ENCODE data around the gene L3HYPDH.
A peak's percentile ranks its signal among the peaks of the same experiment; 100 is the strongest.

The L3HYPDH gene

DNA sequence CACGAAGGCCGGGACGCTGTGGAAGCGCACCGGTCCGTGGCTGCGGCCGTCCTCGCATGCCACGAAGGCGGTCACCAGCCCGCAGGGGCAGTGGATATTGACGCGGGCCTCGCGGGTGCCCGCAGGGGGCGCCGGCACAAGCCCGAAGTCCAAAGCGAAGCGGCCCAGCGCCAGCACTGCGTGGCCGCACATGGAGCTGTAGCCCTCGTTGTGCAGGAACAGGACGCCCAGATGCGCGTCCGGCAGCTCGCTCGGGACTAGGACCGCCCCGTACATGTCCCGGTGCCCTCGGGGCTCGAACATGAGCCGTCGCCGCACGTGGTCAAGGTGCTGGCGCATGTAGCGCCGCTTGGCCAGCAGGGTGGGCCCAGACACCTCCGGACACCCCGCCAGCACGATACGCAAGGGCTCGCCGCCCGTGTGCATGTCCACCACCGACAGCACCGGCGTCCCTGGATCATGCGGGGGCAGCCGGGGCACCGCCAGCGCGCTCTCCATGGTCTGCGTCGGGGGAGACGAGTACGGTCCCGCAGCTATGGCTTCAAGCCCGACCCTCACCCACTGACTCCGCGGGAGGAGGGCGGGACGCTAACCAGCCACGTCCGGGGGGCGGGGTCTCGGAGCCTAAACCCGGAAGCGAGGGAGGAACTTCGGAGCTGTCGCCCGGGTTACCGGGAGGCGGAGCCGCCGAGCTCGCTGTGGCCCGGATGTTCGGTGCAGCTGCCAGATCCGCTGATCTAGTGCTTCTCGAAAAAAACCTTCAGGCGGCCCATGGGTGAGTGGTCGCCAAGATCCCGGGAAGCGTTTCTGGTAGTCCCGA, at the start of gene L3HYPDH, which contains the start of gene JKAMP:
TSS of gene L3HYPDH (minus strand) at position 590 of the 820 bp plus-strand sequence. CDS start at position 498, 92 bp downstream.
TSS of gene JKAMP (plus strand) at position 699 of the 820 bp plus-strand sequence. CDS start at position 772, 73 bp downstream.
- peak; percentile 90 for DNase-seq (ENCODE audit: low read depth in 2 of 2)

DNA sequence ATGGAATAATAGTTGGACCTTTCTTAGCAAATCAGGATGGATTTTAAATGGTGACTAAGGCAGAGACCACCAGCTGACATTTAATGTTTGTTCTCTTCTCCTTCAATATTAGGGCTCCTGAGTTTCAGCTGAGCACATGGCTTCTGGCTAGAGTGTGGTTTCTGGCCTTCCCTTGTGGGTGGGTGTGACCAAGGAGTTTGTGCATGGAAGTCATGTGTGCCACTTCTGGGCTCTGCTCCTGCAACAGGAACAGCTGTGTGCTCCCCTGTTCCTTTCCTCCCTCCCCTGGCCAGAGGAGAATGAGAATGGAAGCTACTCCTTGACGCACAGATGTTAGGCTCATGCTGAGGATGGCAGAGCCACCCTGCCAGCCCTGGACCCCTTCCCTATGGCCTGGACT, 48.2 kb upstream of the L3HYPDH start:
- no peak for DNase-seq (ENCODE audit: low read depth in 2 of 2)

DNA sequence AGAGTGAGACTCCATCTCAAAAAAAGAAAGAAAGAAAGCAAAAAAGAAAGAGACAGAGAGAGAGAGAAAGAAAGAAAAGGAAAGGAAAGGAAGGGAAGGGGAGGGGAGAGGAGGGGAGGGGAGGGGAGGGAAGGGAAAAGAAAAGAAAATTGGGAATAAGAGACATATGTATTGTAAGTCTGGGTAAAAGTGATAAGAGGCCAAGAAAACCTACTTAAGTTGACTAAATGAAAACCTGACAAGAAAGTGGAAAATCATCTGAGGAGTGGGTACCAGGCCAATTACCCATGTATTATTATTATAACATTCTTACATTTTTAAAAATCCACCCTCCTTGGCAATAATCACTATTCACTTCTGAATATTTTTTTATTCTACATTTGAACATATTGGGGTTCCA, 46.1 kb upstream of the L3HYPDH start:
- DNase-seq (ENCODE audit: low read depth in 2 of 2): no peak

DNA sequence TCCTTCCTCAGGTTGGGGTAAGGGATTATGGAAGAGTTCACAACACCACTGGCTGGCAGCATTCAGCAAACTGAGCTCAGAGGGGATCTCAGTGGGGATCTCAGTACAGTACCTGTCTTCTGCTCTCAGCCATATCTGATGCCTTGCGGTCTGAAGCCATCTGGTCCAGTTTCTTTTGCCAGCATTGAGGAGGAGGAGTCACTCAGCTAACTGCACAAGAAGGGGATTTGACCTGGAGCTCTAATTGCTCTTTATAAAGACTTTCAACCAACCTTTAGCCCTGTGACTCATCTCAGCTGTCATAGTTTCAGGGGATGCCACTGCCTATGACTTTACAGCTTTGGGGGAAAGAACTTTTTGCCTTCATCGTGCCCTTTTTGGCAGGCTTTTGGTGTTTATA, 45.0 kb upstream of the L3HYPDH start:
- DNase-seq (ENCODE audit: low read depth in 2 of 2): no peak

DNA sequence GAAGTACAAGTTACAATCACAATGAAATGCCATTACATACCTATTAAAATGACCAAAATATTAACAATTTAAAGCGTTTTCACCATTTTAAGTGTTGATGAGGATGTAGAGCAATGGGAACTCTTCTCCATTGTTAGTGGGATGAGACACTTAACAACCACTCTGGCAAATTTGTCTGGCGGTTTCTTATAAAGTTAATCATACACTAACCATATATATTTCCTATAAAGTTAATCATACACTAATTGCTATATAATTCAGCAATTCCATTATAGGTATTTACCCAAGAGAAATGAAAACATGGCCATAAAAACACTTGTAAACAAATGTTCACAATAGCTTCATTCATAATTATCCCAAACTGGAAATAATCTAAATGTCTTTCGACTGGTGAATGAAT, 36.0 kb upstream of the L3HYPDH start:
- no peak for DNase-seq (ENCODE audit: low read depth in 2 of 2)

DNA sequence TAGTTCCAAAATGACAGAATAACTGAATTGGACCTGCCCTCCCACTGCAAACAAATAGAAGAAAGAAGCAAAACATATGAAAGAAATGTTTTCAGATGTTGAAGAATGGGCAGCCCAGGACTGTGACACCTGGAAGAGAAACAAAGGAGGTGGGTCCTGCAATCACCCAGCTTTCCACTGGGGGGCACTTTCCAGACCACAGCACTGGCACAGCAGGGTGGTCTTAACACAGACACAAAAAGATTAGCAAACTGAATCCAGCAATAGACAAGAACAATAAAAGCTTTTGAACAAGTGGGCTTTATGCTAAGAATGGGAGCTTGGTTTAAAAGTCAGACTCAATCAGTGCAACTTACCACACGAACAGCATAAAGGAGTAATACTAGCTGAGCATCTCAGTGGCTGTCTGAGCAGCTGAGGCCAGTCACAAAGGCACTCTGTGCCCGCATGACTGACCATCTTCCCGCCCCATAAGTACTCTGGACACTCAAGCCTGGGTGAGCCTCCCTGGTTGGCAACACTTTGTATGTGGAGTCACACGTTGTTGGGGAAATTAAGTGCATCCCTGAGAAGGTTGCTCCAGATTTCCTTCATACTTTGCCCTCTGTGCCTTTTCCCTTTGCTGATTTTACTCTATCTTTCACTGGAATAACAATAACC, 27.8 kb upstream of the L3HYPDH start:
- no peak for DNase-seq (ENCODE audit: low read depth in 2 of 2)

DNA sequence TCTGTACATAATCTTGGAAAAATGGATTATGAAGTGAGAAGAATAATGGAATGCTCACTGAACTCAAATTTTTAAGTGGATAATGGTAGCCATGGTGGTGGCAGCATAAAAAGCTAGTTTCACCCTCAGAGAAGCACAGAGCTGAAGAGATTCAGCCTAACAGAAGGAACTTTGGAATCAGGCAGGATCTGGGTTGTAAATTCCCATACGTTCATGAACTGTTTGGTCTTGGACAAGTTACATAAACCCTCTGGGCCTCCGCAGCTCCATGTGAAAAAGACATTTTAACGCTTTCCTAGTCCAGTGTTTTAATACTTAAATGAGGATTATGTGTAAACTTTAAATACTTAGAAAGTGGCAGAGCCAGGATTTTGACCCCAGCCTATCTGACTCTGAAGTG, 26.8 kb upstream of the L3HYPDH start:
- DNase-seq (ENCODE audit: low read depth in 2 of 2): no peak

DNA sequence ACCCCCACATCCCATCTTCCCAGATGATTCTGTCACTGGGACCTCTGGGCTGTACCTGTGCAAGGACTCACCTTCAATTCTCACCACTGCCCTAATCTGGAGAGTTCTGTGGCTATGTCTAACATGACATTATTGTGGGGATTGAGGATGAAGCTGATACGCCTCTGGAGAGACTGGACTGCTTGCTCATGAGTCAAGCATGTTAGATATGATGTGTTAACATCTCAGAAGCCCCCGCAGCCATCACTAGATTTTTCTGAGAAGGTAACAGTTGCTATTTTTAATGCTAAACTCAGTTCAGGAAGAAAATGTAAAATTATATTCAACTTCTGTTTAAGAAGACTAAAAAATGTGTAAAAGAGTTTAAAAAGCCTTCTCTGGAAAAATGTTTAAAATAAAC, 25.8 kb upstream of the L3HYPDH start:
- DNase-seq (ENCODE audit: low read depth in 2 of 2): no peak

DNA sequence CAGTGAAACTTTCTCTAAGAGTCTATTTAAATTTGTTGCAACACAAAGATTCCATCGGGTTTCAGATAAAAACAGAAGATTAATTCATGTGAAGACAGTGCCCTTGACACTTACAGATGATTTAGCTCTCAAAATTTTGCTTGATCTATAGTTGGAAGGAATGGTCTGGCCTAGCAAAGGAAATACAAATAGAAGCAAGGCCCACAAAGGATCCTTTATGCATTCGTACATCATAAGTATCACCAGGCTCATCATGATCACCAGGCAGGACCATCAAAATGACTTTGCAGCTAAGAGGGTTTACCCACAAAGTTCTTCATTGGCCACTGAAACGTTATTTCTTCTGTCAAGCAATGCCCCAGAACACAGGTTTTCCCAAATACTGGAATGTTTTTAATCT, 24.9 kb upstream of the L3HYPDH start:
- DNase-seq (ENCODE audit: low read depth in 2 of 2): no peak

DNA sequence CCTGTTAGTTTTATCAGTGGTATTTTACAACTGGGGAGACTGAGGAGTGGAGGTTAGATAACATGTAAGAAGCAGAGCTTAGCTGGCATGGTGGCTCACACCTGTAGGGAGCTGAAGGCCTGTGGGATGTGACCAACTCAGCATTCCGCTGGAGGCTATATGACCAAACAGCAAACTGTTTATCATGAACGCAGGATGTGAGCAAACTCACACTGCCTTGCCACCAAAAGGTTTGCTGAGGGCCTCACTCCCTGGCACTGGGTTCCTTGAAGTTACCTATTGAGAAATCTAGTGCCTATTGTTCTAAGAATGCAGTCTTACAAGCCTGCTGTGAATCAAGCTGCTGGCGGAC, 23.5 kb upstream of the L3HYPDH start:
- no peak for DNase-seq (ENCODE audit: low read depth in 2 of 2)

DNA sequence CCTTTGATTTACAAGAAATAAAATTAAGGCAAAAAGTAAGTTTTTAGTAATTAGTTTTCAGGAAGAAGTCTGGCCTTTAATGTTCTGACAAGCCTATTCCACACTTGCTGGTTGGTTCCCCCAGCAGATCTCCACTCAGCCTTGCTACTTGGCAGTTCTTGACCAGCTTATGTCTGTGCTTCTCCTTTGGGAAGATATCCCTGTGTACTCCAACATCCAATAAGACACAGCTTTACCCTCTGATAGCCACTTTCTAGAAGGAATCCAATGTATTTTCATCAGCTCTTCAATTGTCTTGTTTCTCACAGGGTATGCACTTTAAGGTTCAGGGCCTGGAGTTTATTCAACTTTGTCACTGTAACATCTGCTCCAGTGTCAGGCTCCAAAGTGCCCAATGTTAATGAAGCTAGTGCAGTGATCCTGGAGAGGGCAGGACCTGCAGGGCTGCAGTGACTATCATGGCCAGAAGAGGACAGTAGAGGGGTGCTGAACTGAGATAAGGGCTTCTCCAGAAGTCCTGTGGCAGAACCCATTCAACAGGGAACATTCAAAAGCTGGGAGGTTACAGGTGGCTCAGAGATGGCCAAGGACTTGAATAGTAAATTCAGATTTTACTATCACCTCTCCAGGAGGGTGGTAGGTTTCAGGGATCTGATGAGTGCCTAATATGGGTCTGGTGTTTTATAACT, 23.0 kb upstream of the L3HYPDH start:
- peak in 1 of 2 experiments; percentile 10 for DNase-seq (ENCODE audit: low read depth in 2 of 2)

DNA sequence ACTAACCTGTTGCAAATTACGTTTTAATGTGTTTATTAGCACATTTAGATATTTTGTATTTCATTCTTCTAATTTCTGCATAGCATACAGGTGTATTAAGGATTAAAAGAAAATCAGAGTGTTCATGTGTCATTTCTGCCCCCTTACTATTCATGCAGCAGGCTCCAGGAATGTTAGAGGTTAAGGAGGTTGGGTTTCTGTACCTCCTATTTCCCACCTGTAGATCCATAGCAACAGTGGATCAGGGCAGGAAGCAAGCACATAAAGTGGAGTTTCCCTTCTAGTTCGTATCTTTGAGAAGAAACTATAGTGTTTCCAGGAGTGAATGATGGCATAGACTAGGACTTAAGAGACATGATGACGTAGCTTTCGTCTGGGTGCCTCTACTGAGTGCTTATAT, 19.0 kb upstream of the L3HYPDH start:
- DNase-seq (ENCODE audit: low read depth in 2 of 2): no peak

DNA sequence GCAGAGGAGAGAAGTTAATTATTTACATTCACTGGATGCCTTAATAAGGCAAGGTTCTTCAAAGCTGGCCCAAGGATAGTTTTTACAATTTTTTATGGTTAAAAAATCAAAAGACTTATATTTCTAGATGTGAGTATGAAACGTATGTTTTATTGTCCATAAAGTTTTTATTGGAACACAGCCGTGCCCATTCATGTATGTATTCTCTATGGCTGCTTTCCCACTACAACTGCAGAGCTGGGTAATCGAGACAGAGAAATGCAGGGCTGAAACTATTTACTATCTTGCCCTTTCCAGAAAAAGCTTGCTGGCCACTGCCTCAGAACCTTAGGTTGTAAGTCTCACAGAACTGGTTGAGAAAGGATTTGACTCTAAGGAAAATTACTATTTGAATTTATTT, 16.5 kb upstream of the L3HYPDH start:
- no peak for DNase-seq (ENCODE audit: low read depth in 2 of 2)

DNA sequence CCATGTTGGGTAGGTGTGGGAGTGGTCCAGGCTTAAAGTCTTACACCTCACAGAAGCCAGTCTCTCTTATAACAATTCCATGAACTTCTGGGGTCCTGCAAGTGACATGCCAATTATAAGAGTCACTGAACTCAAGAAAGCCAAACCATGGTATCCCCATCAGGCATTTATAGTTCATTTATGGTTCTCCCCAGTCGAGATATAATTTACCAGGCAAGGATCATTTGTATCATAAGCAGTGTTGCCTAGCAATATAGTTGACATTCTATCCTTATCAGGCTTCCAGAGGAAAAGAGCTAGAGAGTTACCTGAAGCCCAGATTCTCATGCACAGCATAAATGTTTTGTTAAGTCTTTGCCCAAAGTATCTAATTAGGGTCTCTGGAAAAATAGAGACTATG, 8.2 kb upstream of the L3HYPDH start:
- DNase-seq (ENCODE audit: low read depth in 2 of 2): no peak

DNA sequence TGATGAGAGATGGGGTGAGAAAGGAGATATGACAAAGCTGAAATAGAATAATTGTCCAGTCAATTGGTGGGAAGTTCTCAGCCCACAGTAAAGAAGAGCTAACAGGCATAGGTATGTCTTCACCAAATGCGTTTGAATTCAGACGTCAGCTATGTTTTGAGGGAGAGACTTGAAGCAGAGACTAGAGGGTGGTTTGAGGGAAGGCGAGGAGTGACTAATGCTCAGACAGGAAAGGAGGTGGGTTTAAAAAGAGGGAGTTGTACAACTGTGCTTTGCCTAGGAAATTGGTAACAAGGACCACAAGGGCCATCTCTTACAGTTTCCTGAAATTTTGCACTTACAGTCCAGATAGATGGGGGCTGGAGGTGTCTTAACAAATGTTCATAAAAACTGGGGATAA, 6.5 kb upstream of the L3HYPDH start:
- no peak for DNase-seq (ENCODE audit: low read depth in 2 of 2)

DNA sequence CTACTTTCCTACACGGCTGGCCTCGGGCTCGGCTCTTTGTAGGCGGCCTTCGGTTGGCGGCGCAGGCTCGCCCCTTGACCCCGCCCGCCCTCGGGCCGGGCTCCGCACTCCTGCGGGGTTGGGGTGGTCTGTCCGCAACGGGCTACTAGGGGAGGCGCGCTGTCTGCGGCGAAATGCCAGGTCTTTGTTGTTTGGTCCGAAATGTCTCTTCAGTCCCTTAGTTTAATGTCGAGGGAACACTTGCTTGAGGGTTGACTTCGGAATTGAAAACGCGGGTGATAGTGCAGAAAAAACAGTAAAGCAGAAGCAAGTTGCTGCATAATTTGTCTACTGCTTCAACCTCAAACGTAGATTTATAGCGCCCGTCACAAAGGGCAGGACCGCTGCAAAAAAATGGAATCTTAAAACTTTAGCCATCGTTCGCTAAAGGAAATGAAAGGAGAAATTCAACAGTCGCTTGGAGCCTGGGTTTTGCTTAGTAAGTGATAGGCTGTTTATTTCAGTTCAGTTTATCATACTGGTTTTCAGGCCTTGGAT, 499 bp upstream of the L3HYPDH start:
- DNase-seq (ENCODE audit: low read depth in 2 of 2): no peak

DNA sequence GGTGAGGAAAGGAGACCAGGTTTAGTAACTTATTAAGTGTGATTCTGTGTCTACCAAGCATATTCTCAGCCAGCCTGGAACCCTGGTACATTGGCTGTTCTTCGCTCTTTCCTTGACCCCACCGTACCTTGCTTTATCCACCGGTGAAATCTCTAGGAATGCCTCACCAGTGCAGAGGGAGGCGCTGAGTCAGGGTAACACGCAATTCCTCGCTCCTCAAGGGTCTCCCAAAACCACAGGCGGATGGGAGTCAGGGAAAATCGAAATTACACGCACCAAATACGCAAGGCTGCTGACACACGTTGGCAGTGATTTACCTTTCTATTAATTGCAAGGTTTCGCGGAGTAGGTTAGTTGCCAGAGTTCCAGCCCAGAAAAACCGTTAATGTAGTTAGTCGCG, 845 bp downstream of the L3HYPDH start:
- peak; percentile 47 to 50 for DNase-seq (ENCODE audit: low read depth in 2 of 2)

DNA sequence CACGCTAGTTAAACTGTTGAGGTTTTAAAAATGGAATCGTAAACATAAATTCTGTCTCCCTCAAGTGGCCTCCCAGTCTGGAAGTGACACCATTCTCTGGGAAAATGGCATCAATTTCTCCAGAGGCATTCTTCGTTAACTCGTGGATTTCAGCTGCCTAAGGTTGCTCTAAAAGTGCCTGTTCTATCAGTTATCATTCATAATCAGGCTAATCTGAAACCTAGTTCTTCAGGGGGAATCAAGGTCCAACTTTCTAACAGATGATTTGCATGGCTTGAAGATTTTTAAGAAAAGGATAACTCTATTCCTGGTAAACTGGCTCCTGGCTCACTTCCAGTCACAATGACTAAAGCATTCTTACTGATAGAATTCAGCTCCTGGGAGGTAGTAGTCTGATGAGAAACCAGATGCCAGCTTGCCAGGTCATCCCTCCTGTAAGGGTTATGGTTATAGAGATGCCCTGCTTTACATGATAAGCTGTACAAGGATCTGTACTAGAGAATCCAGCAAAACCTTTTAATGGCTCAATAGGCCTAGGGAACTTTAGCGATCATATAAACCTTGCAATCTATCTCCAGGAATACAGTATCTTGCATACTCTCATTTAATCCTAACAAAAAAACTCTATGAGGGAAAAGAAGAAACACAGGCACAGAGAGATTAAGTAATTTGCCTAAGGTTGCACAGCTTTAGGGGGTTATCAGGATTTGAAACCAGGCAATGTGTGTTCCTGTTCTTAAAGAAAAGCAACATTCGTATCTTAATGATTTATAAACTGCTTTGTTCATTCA, 1.5 kb downstream of the L3HYPDH start:
- peak; percentile 84 to 85 for DNase-seq (ENCODE audit: low read depth in 2 of 2)

DNA sequence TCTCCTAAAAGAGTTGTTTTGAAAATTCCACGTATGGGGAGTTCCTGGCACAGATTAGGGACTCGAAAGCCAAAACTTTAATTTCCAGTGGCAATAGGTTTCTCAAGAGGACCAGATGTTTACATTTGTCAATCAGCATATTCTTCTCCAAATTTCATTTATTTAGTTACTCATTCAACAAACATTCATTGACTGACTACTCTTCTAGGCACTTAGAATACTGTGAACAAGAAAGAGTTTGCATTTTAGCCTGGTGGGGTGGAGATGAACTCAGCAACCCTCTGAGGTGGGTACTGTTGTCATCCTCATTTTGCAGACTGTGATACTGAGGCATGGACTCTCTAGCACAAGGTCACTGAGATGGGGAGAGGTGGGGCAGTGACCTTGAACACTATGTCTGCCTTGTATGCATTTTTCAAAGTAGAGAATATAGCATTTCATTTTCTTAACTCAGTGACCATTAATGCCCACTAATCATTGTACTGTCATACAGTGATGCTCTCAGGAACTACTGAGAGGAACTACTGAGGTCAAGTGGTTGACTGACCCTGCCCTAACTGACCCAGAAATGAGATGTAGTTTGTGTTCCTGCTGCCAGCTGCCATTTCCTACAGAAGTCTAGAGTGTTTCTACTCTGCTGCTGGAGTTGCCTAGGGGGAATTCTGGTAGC, 2.2 kb downstream of the L3HYPDH start:
- DNase-seq (ENCODE audit: low read depth in 2 of 2): peak; percentile 69 to 72

DNA sequence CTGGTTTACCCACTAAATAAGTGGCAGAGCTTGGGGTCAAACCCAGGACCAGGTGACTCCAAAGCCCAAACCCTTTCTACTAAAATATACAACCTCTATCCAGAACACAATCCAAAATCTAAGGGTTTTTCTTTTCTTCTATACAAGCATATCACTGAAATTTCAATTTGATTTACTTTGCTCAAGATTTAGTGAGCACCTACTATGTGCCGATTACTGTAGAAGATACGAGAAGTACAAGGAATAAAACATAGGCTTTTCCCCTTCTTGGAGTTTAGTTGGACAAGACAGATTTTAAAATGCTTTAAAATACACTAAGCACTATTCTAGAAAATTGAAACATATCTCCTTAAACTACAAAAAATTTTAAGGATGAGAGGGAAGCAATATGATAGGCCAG, 2.8 kb downstream of the L3HYPDH start:
- no peak for DNase-seq (ENCODE audit: low read depth in 2 of 2)

DNA sequence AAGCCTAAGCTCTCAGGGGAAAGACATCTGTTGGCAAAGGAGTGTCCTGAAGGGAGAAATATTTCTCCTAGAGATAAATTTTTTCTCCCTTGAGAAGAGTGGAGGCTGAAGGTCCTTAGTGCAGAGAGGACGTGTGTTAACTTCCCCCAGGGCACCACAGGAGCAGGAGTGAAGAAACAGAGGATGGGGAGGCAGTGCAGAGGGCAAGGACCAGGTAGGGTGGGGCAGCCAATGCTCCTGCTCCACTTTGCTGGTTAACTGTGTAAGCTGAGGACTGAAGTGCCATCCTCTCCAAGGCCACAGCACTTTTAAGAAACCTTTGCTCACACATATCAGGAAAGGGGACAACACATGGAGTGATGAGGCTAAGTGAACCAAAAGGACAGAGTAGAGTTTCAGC, 4.0 kb downstream of the L3HYPDH start:
- no peak for DNase-seq (ENCODE audit: low read depth in 2 of 2)
